CD4-positive, alpha-beta T cell treated with Interleukin-17A for 4 hours (primary cell): ENCODE data around the gene ZFR2.

ENCODE experiments used
- DNase-seq: peaks from one replicate; pipeline ENCODE4 v3.0.0-alpha.2; 2020; ENCODE audit warnings: mixed read lengths

ZFR2 gene

DNA sequence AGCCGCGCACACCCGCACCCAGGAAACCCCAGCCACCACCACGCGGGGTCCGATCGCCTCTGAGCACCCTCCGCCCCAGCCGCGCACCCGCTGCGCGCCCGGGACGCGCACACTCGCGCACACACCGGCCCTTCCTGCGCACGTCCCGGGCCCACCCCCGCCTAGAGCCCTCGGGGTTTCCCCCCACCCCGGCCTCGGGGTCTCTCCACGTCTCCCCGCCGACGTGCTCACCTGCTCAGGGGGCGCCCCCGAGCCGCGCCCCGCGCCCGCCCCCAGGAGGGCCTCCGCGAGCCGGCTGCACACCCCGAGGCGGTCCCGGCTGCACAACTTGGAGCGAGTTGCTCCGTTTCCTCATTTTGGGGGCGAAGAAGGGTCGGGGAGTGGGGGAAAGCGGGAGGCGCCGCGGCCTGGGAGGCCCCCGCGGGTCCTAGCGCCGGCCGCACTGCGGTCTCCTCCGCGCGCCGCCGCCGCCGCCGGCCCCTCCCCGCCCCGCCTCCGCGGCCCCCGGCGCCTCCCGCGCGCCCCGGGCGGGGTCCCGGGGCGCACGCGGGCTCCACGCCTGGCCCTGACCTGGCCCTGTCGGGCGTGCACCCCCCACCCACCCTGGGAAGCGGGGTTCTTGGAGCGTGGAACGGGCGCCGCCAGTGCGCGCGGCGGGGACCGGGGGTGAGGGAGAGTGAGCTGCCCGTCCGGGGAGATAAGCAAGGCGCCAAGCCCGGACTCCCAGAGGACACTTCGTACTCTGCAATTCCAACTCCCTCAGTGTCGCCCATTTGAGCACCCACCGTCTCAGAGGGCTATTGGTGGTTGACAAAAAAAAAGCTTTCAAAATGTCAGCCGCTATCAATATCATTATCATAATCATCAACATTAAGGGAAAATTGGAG lies 82.7 kb downstream of the ZFR2 start, which contains the start of gene MATK:
Gene MATK (minus strand): TSS at position 444 of the 887 bp plus-strand sequence. CDS start 1,246 bp downstream, outside the sequence.
- DNase-seq: peak; percentile 14

DNA sequence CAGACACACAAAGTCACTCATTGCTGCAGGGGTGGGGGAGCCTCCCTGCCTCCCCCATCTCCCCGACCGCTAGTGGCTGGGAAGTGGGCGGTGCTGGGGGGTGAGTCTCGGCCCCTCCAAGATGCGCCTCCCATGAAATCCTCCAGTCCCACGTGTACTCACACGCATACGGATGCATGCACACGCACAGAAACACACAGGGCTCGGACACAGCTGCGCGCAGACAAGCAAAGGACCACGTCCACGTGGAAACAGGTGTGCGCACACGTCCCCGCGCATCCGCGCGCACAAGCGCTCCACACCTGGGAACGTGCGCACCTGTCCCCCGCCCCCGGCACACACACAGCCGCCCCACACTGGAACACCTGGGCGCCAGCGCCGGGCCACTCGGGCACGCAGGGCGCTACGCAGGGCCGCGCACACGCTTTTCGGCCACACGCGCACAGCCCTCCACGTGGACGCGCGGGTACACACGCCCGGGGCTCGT lies 83.3 kb downstream of the ZFR2 start:
- DNase-seq: peak; percentile 11

DNA sequence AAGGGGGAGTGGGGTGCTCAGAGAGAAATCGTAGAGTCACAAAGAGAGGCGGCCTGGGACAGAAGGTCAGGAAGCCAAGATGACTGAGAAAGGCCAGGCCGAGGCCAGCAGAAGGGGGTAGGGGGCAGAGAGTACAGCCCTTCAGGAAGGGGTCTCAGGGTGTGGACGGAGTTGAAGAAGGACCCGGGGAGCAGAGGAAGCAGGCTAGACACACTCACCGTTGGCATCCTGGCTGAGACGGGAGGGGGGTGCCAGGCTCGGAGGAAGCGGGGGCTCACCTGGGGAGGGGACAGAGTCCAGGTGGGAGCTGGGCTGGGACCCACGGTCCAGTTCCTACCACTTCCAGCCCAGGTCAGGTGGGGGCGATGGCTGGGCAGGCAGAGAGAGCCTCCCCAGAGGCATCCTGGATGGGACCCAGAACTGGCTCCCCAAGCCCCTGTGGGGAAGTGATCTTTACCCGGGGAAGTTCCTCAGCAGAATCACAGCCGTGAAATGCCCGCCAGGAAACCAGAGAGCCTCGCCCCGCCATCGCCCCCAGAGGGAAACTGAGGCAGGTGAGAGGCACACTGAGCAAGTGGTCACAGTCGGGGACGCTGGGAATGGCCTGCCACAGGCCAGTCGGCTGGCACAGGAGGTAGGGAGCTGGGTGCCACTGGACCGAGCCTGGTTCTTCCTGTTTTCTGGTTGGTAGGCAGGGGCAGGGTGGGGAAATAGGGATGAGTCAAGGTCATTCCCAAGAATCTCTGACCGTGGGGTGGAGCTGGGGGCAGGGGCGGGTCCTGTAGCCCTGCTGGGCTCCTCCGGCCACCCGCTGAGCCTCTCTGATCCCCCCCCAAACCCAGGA lies 84.0 kb downstream of the ZFR2 start:
- DNase-seq: no peak

DNA sequence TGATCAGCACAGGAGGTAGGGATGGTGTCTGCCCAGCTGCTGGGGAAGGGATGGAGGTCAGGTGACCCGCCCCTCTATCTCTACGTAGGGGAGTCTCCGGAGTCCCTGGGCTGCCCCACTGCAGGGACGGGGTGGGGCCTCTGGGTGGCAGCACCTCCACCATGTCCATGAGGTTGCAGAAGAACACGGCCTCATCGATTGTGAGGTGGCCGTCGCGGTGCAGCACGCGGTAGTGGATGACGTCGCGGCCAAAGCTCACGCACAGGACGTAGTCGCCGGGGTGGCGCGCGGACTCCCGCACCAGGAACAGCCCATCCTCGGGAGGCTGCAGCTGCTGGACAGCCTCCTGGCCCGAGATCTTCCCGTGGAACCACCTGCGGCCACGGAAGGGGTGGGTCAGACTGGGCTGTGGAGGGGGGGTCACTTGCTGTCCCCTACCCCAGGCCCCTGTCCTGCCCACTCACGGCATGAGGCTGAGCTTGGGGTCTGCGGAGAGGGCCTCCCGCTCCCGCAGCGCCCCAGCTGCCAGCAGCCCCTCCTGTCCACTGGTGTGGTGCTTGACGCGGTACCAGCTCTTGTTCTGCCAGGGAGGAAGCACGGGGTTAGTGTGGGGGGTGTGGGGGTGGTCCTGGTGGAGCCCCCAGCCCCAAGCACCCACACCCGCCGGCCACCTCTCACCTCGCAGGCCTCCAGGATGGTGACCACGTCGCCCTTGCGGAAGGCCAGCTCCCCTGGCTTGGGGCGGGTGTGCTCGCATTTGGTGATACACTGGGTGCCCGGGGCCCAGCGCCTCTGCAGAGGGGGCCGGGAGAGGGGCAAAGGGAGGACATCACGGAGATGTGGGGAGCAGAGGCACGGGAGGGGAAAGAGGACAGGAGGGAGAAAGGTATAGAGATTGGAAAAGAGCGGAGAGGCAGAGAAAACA lies 84.9 kb downstream of the ZFR2 start:
- DNase-seq: peak; percentile 46

DNA sequence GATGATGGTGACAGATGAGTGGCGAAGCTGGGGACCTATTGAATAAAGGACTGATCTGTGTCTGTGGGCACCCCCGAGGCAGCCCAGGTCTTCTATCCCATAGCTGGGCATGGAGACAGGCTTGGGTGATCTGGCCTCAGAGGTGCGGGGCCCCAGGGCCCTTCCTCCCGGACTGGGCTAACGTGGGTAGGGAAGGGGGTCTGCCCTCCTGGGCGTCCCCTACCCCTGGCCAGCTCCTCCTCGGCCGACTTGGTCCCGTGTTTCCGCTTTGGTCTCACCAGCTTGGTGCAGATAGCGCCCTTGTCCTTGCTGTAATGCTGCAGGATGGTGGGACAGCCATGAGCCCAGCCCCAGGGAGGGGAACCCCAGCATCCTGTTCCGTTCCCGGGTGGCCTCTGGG lies 85.9 kb downstream of the ZFR2 start:
- DNase-seq: no peak

DNA sequence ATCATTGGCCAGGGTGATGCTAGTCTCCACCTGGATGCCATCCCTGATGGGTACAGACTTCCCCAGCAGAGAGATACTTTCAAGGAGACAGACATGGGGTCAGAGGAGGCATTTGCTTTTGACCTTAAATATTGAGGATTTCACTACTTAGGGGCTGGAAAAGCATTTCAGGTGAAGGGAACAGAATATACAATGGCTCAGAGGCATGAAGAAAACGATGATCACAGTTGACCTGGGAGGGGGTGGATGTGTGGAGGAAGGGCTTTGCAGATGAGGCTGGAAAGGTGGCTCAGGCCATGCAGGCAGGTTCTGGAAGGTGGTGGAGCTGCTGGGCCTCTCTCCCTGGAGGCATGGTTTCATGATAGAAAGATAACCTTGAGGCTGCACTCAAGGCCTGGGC lies 86.5 kb downstream of the ZFR2 start:
- no peak for DNase-seq

DNA sequence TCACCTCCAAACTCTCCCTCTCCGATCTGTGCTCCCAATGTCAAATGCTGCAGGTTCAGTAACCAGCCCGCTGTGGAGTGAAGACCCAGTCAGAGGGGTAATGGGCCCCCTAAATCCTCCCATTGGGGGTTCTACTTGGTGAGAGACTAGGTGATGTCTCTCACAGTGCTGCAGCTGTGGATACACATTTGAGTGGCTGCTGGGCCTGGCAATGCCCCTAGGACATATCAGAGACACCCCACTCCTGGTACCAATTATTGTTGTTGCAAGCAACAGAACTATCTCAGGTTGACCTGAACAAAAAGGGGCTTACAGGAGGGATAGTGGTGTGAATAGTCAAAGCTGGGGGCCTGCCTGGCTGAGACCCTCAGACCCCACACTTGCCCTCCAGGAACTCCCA lies 87.2 kb downstream of the ZFR2 start:
- no peak for DNase-seq

DNA sequence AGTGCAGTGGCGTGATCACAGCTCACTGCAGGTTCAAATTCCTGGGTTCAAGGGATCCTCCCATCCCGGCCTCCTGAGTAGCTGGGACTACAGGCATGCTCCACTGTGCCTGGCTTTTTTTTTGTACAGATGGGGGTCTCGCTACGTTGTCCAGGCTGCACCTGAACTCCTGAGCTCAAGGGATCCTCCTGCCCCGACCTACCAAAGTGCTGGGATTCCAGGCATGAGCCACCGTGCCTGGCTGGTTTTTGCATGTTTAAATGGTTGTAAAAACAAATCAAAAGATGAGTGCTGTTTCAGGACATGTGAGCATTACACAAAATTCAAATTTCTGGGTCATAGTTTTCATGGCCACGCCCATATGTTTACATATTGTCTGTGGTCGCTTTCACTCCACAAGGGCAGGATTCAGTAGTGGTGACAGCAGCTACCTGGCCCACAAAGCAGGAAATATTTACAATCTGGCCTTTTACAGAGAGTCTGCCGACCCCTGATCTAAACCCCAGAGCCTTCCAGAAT lies 88.0 kb downstream of the ZFR2 start:
- no peak for DNase-seq

DNA sequence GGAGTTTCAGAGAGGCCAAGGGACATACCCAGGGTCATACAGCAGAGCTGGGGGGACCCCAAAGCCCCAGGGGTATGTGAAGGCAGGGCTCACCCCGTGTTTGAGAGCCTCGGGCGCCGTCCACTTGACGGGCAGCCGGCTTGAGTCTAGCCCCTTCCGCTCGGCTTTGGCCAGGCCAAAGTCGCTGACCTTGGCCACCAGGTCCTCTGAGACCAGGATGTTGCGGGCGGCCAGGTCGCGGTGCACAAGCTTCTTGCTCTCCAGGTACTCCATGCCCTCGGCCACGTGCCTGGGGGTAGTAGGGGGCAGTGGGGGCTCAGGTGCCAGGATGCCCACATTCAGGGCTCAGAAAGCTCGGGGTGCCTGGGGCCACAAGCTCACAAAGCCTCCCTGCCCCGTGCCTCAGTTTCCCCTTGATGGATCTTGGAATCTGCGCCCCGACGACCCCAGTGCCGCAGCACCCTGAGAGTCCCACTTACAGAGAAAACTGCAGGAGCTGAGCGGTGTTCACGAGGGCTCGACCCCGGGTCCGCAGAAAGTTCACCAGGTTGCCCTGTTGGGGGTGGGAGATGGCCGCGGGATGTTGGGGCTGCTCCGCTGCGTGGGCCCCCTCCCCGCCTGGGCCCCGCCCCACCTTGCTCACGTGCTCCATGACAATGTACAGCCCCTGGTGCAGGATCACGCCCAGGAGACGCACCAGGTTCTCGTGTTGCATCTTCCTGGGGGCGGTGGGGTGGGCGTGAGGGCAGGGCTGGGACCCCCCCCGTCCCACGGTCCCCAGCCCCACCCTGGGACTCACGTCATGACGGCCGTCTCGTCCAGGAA lies 89.7 kb downstream of the ZFR2 start:
- DNase-seq: no peak

DNA sequence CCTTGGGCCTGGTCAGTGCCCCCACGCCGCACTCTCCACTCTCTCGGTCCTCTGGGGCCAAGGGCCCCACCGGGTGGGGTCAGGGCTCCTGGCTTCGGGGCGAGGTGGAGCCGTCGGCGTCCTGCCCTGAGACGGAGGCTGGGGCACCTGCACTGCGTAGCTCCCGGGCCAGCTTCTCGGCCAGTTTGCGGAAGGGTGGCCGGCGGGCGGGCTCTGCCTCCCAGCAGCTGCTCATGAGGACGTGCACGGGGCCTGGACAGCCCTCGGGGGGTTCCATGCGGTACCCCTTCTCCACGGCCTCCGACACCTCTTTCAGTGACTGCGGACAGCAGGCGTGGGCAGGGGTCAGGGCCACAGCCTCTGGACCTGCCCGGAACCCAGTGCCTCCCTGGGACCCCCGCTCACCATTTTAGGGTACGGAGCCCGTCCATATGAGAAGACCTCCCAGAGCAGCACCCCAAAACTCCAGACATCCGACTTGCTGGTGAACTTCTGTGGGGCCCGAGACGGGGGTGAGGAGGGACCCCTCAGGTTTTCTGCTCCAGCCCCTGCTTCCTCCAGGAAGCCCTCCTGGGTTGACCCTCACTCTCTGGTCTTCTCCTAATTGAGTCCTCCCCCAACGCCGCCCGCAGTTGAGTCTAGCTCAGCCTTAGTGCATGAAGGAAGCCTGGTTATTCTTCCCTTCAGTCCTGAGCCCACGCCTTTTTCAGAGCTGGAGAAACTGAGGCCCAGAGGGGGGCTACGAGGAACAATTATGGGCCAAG lies 90.6 kb downstream of the ZFR2 start:
- DNase-seq: no peak

DNA sequence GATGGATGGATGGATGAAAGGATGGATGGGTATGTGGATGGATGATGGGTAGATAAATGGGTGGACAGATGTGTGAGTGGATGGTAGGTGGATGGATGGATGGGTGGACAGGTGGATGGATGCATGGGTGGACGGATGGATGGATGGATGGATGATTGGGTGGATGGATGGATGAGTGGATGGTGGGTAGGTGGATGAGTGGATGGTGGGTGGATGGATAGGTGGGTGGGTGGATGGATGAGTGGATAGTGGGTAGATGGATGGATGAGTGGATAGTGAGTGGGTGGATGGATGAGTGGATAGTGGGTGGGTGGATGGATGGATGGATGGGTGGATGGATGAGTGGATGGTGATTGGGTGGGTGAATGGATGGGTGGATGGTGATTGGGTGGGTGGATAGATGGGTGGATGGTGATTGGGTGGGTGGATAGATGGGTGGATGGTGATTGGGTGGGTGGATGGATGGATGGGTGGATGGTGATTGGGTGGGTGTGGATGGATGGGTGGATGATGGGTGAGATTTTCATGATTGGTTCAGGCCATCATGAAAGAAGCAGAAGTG lies 92.3 kb downstream of the ZFR2 start:
- no peak for DNase-seq

DNA sequence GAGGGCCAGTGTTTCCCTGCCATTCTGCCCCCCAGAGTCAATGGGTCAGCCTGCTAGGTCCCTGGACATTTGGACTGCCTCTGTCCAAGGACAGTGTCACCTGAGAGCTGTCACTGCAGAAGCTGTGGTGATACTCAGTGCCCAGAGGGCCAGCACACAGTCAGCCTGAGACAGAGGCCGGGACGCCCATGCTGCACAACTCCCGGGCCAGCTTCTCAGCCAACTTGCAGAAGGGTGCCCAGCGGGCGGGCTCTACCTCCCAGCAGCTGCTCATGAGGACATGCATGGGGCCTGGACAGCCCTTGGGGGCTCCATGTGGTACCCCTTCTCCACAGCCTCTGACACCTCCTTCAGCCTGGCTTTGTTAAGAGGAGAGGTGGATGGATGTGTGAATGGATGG lies 93.0 kb downstream of the ZFR2 start:
- no peak for DNase-seq

DNA sequence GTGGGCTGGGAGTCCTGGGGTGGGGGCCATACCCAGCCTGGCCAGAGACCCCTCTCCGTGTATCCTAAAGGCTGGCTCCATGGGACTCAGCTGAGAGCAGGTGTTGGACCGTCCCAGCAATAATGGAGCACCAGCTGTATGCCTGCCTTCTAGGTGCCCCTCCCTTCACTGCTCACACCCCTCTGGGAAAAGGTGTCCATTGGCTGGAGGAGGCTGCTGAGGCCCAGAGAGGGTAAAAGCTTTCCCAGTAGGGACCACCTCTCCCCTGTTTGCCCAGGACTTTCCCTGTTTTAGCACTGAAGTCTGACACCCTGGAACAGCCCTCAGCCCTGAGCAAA lies 93.5 kb downstream of the ZFR2 start:
- DNase-seq: no peak

DNA sequence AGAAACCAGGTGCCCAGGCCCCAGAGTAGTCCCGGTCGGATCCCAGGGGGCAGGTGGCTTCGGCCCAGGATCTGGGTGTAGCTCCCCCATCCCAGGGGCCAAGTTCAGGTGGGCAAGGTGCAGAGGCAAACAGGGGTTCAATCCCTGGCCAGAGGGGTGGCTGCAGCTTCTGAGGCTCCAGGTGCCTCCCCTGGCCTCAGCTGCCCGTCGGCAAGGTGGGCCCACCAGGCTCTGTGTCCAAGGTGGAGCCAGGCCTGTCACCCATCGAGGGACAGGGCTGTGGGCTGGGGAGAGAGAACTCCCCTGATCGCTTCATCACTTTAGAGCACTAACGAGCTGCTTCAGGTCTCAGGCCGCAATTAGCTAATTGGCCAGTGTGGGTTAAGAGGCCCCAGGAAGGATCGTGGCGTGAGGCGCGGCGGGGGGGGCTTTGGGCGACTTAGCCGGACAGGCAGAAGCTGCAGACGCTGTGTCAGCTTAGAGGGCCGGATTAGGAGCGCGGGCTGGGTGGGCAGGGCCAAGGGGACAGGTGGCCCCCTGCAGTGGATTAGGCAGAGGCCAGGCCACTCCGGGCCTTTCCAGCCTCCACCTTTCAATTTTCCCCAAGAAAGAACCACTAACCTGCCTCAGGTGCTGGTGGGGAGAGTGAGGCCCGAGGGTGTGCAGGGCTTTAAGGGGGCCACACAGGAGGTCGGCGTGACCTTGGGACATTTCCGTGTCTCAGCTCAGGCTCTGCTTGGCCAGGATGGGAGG lies 94.0 kb downstream of the ZFR2 start:
- DNase-seq: no peak

DNA sequence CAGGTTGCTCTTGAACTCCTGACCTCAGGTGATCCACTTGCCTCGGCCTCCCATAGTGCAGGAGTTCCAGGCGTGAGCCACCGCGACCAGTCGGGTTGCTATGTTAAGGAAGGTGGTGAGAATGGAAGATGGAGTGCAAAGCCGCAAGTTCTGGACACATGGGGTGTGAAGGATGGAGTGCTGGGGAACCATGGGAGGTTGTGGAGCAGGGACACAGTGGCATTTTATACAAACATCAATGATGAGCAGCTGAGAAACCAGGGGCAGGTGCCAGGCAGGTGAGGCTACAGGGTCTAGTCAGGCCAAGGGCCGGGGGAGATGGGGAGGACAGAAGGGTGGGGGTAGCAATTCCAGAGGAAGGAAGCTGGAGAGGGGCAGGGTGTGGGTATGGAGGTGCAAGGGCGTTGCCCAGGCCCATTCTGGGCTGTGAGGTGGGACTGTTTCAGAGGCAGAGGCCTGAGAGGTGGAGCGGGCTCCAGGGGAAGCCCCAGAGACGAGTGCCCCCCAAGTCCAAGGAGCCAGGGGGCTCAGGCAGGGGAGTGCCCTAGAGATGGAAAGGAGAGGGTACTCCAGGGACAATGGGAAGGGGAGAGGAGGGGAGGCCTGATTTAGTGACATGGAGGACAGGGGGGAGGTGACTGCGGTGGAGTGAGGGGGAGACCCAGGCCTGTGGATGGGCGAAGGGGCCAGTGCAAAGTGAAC lies 94.9 kb downstream of the ZFR2 start:
- DNase-seq: no peak

DNA sequence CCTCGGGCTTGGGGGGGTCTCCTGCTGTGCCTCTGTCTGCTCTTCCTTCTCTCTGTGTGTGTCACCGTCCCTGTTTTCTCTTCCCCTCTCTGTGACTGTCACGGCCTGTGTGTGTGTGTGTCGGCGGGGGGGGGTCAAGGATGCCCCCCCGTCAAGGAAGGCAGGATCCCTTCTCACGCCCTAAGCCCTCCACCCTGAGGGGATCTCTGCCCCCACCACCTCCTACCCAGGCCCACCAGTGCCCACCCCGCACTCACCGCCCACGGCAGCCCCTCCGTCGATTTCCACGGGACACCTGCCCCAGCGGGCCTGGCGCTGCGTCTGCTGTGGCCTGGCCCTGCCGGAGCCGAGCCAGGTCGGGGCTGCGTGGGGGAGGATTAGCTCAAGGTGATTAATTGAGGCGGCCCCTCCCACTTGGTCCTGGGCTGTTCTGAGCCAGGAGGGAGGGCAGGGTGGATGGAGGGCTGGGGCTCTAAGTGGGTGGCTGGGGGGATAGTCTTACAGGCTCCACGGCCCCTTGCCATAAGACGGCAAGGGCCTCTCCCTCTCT lies 96.9 kb downstream of the ZFR2 start, which contains the start of gene RAX2:
Gene RAX2 (minus strand): TSS at position 323 of the 550 bp plus-strand sequence. CDS start 486 bp downstream, outside the sequence.
- no peak for DNase-seq

DNA sequence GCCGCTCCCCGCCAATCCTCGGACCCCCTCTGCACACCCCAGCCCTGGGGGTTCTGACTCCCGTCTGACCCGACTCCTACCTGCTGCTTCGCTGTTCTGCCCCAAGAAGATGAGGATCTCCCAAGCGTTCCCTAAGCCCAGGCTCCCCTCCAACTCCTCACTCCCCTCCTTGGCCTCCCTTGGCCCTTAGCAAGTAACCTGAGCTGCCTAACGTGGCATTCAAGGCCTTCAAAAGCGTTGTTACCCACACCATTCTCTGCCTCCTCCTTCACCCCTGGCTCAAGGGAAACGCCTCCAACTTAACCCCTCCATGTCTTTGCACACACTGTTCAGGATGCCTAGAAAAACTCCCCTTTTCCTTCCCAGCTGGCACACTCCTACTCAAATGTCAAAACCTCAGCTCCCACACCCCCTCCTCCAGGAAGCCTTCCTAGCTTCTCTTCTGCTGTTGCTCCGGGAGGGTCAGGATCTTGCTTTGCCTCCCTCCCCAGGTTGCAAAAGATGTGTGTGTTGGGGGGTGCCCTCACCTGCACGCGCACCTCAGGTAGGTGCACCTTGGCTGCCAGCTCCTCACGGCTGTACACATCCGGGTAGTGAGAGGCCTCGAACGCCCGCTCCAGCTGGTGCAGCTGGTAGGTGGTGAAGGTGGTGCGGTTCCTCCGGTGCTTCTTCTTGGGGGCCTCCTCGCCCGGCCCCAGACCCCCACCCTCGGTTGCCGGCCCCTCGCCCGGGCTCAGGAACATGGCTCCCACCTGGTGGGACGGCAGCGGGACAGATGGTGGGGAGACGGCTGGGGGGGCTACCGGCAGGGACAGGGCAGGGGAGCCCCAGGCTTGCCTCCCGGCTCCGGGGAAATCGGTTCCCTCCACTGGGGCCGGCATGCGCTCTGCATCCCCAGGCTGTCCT lies 97.6 kb downstream of the ZFR2 start:
- no peak for DNase-seq
